GM21825 (cell line): Measurements from ENCODE around the gene FOXP1.

Experiments used
- ATAC-seq: cut with Tn5 transposase; IDR thresholded peaks from one replicate; pipeline ENCODE4 v1.9.1; 2021; ENCODE audit warnings: mild to moderate bottlenecking, moderate library complexity; ENCODE audit not compliant: unreplicated experiment

Gene FOXP1

DNA sequence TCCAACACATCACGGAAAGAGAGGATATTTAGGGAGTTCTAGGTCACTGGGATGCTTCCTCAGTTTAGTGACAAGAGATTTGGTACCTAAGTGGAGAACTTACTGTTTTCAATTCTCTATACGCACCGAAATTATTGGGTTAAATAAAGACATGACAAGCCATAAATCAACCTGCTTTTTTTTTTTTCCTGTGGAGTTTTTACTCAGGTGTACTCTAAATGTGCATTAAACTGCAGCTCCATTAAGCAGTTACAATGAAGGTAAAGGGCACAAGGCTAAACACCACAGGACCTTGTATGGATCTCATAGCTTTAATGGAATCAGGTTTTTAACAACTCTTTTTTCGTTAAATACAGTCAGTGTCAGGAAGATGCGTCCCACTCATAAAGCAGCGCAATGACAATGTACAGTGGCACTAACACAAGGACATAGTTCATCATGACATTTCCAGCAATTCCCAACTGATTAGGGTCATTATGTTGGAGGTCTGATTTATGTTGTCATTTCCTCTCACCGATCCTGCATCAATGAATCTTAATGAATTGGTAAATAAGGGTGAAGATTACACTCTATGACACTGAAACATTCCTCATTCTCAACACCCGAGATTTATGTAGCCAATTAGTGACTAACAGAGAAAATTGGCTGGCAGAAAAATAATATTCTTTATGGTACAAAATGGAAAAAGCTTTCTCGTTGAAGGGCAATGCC is 355.2 kb downstream of the FOXP1 start:
- no peak for ATAC-seq

DNA sequence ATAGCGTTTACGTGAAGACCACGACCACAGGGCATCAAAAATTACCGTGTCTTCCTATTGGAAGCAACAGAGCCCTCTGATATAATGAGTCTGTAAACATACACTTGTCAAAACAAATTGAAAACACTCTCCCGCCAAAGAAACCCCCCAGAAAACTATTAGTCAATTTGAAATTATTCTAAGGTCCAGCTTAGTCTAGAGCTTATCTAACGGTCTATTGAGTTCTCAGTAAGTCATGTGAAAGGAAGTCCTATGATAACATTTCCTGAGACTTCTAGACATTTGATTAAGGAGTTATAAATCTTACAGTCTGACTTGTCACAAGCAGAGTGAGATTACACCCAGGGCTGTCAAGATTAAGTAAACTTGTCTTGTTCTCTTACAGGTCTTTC is 356.3 kb downstream of the FOXP1 start:
- no peak for ATAC-seq

DNA sequence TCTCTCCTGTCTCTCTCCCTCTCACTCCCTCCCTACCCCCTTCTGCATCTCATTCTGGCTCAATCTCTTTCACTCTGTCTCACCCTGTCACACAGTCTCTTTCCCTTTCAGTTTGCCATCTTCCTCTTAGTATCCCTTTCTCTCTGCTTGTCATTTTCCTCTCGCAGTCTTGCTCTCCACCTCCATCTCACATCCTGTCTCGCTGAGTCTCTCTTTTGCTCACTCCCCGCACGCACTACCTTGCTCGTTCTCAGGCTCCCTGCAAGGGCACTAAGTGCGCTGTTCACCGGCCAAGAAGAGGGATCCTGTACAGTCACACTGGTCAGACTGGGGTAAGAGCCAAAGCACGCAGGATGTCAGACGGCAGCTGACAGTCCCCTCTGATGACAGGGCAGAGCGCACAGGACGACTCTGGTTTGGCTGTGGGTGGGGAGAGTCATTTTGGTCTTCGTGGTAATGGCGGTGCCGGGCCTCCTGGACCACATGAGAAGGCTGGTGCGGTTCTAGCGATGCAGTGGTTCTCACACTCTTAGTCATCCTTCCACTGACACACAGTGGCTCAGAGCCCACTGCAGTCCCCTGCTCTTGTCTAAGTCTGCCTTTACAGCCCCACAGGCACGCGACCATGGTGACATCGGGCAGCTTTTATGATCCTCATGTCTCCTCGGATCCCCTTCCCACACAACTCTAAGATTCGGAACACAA is 356.8 kb downstream of the FOXP1 start:
- ATAC-seq, result peak; percentile 87

DNA sequence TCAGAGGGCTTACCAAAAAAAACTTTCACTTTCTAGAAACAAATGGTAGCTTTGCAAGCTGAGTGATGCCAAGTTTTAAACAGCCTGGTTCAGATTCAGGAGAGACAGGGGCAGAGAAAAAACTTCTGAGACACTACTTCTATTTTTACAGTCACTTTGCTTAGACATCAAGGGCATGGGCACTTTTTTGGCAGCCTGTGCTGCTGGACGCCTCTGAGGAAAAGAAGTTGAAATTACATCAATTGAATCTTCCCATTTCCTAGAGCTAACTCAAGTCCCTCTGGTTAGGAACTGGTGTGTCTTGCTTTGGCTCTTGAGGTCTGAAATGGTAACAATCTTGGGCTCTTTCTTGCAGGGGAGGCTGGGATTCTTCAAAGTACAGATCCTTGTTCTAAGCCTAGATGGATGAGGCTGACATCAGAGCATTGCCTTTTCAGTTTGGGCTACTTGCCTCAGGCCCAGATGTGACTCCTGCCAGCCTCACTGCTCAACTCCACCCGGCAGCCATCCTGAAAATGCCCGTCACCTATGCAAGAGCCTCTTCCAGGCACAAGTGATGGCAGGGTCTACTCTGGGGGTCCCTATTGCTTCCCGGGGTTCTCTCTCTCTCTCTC is 357.5 kb downstream of the FOXP1 start:
- ATAC-seq, result peak; percentile 10

DNA sequence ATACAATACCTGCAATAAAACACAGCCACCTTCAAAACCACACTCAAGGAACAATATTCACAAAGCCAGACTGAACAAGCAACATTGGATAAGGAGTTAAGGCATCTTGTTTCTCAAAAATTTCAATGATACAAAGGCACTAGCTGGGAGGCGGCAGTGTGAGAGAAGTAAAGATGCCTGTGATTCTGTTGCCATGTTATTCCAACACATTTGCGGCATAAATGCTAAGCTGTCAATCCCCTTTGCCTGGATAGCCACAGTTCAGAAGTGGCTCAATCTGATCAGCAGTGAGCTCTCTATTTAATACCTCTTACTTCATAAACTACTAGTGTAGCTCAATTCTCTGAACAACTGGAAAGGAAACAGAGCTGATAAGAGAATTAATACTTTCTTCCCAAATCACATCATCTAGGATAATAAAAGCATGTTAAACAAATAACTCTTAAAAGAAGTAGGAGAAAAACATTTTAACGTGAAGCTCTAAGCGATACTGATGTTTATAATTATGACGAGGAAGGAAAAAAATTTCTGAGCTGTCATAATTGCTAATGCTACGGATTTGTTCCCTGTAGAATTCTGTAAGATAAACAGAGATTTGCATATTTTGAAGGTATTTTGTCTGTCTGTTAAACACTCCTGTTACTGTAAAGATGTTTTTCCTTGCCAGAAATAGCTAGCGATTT is 358.4 kb downstream of the FOXP1 start:
- no peak for ATAC-seq

DNA sequence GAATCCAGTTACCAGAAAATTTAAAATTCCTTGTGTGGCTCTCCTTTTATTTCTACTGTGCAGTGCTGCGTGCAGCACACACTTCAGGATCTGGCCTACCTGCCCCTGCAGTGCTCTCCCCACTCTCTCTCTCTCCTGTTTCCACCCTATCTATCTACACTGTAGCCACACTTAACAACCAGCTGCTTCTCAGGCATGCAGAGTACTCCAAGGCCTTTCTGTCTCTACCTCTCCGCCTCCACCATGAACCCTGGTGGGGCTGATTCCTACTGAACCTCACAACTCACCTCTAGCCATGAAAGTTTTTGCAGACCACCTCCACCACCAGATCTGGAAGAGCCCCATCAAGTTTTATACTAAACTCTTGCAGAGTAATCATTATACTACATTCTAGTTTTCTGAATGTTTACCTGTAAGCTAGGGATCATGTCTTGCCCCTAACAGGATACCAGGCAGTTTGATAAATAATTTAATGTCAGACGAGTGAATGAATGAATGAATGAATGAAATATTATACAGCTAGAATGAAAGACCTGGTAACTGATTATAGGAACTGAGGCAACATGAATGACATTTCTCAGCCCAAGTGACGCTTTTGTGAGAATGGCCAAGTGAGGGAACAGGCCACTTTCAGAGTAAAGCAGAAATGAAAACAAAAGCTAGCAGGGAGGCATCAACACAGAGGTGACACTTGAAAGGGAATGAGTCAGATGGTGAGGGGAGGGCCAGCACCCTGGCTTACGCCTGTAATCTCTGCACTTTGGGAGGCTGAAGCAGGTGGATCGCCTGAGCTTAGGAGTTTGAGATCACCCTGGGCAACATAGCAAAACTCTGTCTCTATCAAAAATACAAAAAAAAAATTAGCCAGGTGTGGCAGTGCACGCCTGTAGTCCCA is 363.5 kb downstream of the FOXP1 start:
- ATAC-seq, result peak; percentile 84

DNA sequence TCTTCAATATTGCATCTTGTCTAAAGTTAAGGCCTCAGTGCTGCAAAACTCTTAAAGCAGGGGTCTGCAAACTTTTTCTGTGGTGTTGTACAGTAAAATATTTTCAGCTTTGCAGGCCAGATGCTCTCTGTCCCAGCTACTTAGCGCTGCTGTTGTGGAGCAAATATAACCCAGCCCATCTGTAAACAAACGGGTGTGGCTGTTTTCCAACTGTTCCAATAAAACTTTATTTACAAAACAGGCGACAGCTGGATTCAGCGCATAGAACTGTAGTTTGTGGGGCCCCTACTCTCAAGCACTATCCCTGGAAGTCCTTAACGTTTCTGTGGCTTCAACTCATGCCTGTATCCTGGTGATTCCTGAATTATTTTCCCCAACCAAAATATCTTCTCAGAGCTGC is 365.0 kb downstream of the FOXP1 start:
- no peak for ATAC-seq

DNA sequence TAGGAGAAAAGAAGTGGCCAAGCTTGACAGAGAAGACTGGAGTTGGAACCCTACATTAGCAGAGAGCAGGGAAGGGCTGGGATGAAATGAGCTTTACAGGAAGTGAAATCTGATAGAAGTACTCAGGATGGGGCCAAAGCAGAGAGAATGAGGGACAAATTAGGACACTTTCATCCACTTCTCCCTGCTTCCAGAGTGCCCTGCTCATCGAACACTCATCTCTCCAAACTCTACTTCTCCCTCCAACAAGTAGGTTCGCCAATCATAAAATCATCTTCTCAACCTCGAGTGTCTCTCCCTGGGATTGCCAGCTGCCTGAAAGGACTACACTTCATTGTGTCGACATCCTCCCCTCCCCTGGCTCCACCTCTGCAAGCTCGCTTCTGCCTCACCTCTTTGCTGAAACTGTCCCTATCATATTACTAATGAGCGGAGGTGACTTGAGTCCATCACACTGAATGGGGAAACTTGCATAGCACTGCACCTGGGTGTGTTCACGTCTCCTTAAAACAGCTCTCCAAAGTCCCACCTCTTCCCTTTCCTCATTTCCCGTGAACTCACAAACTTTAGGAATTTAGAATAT is 365.8 kb downstream of the FOXP1 start:
- ATAC-seq, result no peak

DNA sequence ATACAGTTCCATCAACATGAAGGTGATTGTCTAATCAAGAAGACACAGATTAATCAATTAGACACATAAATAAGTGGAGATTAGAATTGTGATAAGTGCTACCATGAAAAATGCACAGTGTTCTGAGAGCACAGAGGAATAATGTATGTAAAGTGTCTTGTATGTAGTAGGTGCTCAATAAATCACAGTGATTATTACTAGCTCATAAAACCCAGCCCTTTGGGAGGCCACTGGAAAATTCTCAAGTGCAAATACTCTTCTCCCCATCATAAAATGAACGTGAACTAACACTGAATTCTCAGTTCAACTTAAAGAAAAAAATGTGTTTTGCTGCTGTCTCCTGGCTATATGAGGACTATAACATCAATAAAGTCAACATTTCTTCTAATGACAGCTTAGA is 368.2 kb downstream of the FOXP1 start:
- ATAC-seq, result no peak

DNA sequence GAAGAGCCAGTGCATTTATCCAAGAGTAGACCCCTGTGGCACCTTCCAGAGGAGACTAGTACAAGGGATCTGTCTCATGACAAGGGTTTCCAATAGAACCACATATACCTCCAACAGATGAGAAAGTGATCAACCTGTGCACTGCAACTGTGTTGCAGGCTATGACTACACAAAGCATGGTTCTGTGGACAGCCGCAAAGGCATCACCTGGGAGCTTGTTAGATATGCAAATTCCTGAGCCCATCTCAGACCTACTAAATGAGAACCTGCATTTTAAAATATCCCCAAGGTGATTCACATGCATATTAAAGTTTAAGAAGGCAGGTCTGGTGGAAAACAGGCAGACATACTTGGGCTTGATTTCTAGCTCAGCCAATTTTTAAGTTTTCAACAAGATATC is 368.7 kb downstream of the FOXP1 start:
- no peak for ATAC-seq

DNA sequence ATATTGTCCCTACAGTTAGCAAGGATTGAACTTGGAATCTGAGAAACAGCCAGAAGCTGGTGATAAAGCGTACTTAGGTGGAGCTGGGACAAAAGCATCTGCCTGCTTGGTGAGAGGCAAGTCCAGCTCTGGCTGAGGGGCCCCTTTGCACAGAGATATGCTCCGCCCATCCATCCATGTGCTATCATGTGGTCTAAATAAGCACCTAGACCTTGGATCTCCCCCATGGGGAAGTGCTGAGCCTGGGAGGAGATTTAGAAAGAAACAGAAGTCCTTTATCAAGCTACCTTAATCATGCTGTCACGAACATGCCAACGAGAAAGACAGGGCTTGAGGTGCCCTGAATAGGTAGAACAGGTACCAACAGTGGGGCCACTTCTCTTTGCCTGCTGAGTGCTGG is 369.5 kb downstream of the FOXP1 start:
- no peak for ATAC-seq

DNA sequence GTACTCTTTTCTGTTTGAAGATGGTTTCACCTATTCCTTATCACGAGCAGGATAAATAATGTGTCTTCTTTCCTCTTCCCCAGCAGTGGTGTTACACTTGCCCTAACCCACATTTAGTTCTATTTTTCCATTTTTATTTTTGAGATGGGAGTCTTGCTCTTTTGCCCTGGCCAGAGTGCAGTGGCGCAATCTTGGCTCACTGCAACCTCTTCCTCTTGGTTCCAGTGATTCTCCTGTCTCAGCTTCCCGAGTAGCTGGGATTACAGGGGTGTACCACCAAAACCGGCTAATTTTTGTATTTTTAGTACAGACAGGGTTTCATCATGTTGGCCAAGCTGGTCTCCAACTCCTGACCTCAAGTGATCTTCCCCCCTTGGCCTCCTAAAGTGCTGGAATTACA is 372.4 kb downstream of the FOXP1 start:
- ATAC-seq, result no peak

DNA sequence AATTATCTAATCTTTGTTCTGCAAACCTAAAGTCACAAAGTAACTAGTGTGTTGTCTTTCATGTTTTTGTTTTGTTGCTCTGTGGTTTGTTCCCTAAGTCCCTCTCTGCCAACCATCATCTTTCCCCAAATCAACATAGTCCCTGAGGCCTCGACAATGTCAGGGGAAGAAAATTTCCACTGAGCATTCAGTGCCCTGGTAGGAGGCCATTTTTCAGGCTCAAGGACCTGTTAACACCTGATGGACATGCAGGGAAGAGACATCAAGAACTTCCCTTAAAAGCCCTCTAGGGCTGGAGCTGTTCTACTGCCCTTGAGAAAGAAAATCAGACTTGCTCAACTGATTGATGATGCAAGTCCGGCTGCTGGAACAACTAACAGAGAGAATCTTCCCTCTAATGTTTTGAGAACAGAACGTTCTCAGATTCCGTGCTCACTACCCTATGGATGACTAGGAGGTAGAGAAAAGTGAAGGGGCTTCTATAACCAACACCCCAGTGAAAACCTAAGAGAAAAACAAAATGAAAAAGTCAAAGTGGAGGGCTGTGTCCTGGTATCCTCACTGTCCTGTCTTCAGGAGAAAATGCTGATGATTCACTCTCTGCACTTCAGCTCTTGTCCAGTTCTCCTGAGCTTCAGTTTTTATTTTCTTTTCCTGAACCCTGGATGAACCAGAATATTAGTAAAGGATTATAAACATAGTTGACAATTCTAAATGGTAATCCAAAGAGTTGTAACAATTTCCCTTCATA is 373.1 kb downstream of the FOXP1 start:
- no peak for ATAC-seq

DNA sequence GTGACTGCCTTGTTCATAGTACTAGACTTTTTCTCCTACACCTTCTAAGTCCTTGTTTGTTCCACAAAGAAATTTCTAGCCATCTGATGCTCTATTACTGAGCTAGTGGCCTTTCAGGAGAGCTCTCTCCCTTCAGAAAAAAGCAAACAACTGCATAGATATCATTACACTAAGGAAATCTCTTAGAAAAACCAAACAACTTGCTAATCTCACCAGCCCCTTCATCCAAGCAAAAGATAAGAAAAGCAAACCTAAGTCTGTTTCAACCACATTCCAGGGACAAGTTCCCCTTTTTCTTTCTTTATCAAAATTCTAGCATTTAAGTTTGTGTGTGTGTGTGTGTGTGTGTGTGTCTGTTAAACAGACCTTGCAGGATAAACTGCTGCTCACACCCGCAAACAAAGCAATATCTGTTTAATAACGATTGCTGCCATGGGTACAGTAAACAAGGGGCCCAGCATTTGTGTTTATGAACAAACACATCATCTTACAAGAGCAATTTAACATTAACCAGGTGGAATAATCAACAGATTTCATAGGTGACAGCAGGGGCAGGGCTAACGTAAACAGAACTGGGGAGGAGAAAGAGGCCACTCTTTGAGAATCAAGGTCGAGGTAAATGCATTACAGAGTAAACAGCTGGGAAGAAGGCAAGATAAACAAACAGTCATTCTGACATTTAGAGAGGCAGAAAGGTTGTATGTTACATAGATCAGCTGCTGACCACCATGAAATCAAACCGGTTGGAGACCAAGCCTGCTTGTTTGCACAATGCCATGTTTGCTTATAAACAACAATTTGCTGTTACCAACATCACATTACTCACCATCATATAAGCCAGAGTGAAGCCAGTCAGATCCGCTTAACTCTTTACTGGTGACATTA is 375.1 kb downstream of the FOXP1 start:
- no peak for ATAC-seq

DNA sequence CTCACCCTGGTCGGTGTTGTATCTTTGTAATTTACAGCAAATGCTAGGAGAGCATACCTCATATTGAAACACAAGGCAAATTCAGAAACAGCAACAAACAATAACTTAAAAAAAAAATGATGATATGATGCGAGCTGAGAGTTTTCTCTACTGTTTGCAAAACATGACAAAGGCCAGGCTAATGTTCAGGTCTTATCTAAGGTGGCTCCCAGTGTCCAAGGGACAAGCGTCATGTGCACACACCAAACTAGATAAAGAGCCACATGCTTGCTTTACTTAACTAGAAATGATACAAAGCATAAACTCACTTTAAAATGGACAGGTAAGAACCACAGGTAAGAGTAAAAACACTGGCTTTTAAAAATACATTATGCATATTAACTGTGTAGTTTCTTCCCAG is 375.9 kb downstream of the FOXP1 start:
- ATAC-seq, result no peak

DNA sequence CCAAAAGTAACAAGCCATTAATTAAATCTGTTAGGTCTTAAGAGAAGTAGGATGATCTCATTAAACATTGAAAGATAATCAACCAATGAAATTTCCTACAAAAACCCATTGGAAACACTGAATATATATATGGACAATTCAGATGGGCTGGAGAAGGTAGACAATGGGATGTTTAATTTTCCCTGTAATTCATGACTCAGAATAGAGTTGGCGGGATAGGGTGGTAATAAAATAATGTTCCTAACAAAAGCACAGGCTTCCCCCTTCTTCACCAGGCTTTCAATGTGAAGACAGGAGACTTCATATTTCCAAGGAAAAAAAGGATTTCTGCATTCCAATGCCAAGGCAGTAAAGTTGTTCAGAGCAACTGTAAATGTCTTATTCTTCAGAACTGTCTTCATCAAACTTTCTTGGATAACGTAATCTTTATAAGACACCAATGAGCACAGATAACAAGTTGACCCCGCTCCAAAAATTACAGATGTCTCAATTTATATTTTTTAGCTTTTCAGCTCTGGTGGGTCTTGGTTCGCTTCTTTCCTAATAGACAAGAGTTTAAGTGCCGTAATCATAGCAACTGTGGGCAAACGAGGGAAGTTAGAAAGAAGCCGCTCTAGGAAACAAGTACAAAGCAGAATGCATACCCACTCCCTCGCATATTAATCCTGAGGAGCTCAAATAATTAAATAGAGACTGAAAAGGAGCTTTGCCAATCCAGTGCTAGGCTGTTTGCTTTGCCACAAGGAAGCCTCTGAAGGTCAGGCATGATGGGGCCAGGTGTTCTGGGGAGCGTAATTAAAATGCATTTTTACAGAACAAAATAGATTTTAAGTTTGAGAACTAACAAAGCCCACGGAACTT is 377.0 kb downstream of the FOXP1 start:
- ATAC-seq, result no peak

DNA sequence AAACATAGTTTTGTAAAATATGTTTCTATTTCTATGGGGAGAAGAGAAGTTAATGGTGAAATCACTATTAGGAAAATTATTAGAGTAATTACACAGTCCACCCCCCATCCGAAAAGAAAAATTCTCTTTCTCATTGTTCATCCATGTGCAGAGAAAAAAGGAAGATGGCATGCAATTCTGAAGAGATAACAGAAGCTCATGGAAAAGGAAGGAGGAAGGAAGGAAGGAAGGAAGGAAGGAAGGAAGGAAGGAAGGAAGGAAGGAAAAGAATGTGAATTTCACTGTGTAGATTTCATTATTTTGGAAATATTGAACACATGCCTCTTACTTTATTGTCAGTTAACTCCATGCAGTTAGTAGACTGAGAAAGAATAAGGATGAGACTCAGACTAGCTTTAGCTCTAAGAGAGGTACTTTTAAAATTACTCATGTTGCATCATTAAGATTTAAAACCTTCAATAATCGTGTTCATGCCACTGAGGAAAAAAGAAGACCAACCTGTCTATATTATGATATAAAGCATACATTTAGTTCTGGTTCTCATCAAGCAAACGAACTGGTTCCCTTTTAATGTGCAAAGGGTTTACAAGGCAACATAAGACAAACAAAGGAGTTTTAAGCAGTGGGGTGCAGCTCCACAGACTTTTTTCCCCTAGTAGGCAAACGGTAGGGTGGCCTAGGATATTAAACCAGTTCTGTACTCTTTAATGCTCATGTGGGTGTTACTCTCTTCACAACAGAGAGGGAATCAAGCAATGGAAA is 379.6 kb downstream of the FOXP1 start:
- ATAC-seq, result no peak
